Aorta (tissue), 5 donors: ENCODE results near the gene UBAP1L. TPM values are rescaled to one million over a fixed set of nuclear protein-coding genes. Genes with fewer than 3 reads are reported as not detected.
A peak's percentile ranks its signal among the peaks of the same experiment; 100 is the strongest.
"Not testable (repeated sequence)": the region's sequence is repeated elsewhere in the genome, so short reads cannot be mapped to it uniquely, and the experiment has no call there.

Source experiments
- ATAC-seq: fragments of 200-7000 bp; cut with Tn5 transposase; one replicate; pipeline ENCODE4 v1.9.1; 2022; ENCODE audit warnings: moderate library complexity; ENCODE audit not compliant: low FRiP score
- DNase-seq, 2 donors: peaks; one replicate each; pipeline ENCODE4 v3.0.0-alpha.2; 2020
- H3K27ac ChIP-seq, 2 donors: one replicate each; pipeline ENCODE4 v1.5.1; 2013; ENCODE audit warnings: low read length in 2 of 2, mild to moderate bottlenecking in 2 of 2, moderate library complexity in 2 of 2, control low read depth in 1 of 2, inconsistent platforms in 1 of 2, low read depth in 1 of 2
- H3K27me3 ChIP-seq, 2 donors: one replicate each; pipeline ENCODE4 v1.6.1; 2013; ENCODE audit warnings: control low read depth in 1 of 2, low read length in 1 of 2, mild to moderate bottlenecking in 1 of 2, moderate library complexity in 1 of 2; ENCODE audit not compliant: insufficient read depth in 2 of 2, control insufficient read depth in 1 of 2
- H3K36me3 ChIP-seq, 2 donors: one replicate each; pipeline ENCODE4 v1.6.1; 2013; ENCODE audit warnings: control low read depth in 1 of 2, low read length in 1 of 2, mild to moderate bottlenecking in 1 of 2; ENCODE audit not compliant: insufficient read depth in 2 of 2, control insufficient read depth in 1 of 2
- H3K4me1 ChIP-seq, 2 donors: one replicate each; pipeline ENCODE4 v1.6.1; 2013; ENCODE audit warnings: low read length in 2 of 2, control low read depth in 1 of 2, mild to moderate bottlenecking in 1 of 2, moderate library complexity in 1 of 2; ENCODE audit not compliant: insufficient read depth in 2 of 2, control insufficient read depth in 1 of 2
- H3K4me3 ChIP-seq, 2 donors: one replicate each; pipeline ENCODE4 v1.5.1; 2013; ENCODE audit warnings: low read length in 2 of 2, control low read depth in 1 of 2, mild to moderate bottlenecking in 1 of 2
- H3K9me3 ChIP-seq: one replicate; pipeline ENCODE4 v1.6.1; 2013; ENCODE audit warnings: mild to moderate bottlenecking, low read length; ENCODE audit not compliant: control insufficient read depth
- WGBS, 2 donors: extraction: QIAGEN DNeasy Blood & Tissue Kit; methylation state at CpG; one replicate each; pipeline ENCODE4 v1.1.7; 2013; 5-methylcytosine and 5-hydroxymethylcytosine counted together
- intact Hi-C, 2 donors: fragments of 100-400 bp; cut with DNase I; formaldehyde crosslinking; loops; one replicate each; pipeline versions ENCODE4 v1.14.2 to v1.15.0; 2022
- polyA plus RNA-seq, 2 donors: library from polyadenylated mRNA; stranded (reverse); fragments of 200-250 nt; gene quantifications; one replicate each; pipeline ENCODE4 v1.2.3, GENCODE V29; 2013
- total RNA-seq, 2 donors: library from RNA; stranded (reverse); fragmentation: NEBNext Ultra II Directional; extraction: Animal tissue kit (Norgen Biotek cat#: 25700); gene quantifications; one replicate each; pipeline ENCODE4 v1.2.1, GENCODE V29; 2021
- donor health status: healthy with polysubstance abuse.
- donor health status: Bipolar disorder and iron deficiency.
- donor health status: DM: no; HTN: no; CAD: no.
- donor health status: DM: no; HTN: no; CAD: no.
- donor health status: DM: yes; HTN: yes; CAD: no.

The UBAP1L gene
- total and polyA plus RNA-seq, 4 donors = 0.88 to 10.3 (median 7.0) TPM

DNA sequence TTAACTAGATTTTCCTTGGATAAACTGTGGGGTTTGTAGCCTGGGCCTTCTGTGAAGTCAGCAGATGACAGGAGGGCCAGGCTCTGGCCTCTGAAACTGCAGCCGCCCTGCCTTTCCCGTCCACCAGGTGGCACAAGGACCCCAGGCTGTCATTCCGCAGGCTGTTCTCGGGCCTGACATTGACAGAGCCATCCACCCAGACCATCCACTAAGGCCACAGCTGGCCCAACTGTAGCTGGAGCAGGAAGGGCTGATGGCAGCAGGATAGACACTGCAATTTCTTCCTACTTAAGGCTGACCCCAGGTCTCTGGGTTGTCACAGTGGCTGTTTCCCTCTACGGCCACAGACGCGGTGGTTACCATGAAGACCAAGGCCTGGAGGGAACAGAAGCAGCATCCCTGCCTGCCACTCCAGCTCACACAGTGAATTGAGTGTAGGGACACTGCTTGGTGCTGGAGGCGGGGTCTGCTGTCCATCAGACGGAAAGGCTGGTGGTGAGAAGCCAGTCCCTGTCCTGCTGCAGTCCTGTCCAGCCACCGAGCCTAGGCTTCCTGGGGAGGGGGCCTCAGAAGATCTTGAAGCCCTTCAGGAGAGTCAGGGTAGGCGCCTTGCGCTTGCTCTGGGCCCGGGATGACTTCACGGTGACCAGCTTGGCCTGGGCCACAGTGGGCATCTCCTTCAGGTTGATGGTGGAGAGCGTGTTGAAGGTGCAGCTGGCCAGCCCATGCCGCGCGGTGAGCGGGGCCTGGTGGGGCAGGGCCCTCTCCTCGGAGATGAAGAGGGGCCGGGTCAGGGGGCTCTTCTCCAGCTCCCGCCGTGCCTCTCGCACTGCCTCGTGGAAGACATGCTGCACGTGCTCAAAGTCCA is 60.4 kb downstream of the UBAP1L start:
- DNase-seq (peak; percentile 81 to 91), ATAC-seq (peak; percentile 82)
- H3K27ac ChIP-seq = peak overlapping the region in 1 of 2 donors; percentile 82
- H3K4me3 ChIP-seq = no peak overlapping the region
- 57 to 58% methylated on average over 26 of the region's 26 CpGs for WGBS, 2 donors
- H3K9me3 ChIP-seq = no peaks in the 10 kb centered on the region
- H3K27me3 ChIP-seq = no peaks in the 10 kb centered on the region
- intact Hi-C loops = loop anchor here (1.0 to 5.0 kb wide), 3 partner anchors 38 to 48 kb away; no protein-coding TSS in a partner anchor
- peaks cover 4 to 13% of the 10 kb centered on the region in 2 donors for H3K36me3 ChIP-seq
- H3K4me1 ChIP-seq = no peaks in the 10 kb centered on the region

DNA sequence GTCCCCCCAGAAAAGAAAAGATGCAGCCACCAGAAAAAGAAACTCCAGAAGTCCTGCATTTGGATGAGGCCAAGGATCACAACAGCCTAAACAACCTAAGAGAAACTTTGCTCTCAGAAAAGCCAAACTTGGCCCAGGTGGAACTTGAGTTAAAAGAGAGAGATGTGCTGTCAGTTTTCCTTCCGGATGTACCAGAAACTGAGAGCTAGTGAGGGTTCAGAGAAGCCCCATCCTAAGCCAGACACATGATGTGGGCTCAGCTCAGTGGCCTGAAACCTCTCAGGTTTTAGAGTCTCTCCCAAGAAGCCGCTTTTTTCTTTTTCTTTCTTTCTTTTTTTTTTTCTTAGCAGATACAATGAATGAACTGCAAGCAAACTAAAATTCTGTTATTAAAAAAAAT is 62.0 kb downstream of the UBAP1L start:
- Histone ChIP-seq H3K36me3 (peaks cover 4 to 10% of the 10 kb centered on the region in 2 donors), H3K27ac (no peak overlapping the region), H3K4me3 (no peak overlapping the region), H3K4me1 (no peaks in the 10 kb centered on the region), H3K9me3 (no peaks in the 10 kb centered on the region), H3K27me3 (no peaks in the 10 kb centered on the region)
- intact Hi-C loops = loop anchor here in 1 of 2 donors (5.0 kb wide), 1 partner anchor 49 kb away; no protein-coding TSS in a partner anchor
- no peak for DNase-seq
- 60 to 65% methylated on average over 2 of the region's 2 CpGs for WGBS, 2 donors
- ATAC-seq = no peak

DNA sequence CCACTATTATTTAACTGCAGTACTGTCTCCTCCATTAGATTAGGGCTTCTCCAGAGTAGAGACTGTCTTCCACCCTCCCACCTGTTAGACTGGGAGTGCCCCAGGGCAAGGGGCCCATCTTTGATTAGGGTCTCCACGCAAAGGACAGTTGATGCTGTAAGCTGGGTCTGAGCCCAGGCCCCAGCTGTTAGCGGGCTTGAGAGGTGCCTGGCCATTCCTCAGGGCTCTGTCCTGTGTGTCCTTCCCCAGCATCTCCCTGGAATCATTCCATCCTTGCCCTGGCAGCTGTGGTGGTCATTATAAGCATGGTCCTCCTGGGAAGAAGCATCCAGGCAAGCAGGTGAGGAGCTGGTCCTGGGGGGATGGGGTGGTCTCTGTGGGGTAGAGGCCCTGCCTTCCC is 63.7 kb downstream of the UBAP1L start:
- no peaks in the 10 kb centered on the region for H3K4me1 ChIP-seq
- peaks cover 4 to 7% of the 10 kb centered on the region in 2 donors for H3K36me3 ChIP-seq
- intact Hi-C loops = loop anchor here in 1 of 2 donors (5.0 kb wide), 1 partner anchor 51 kb away; no protein-coding TSS in a partner anchor
- no peaks in the 10 kb centered on the region for H3K27me3 ChIP-seq
- WGBS, 2 donors = 22 to 24% methylated on average over 2 of the region's 2 CpGs
- no peak overlapping the region for H3K4me3 ChIP-seq
- H3K9me3 ChIP-seq = no peaks in the 10 kb centered on the region
- ATAC-seq = no peak
- H3K27ac ChIP-seq = no peak overlapping the region
- DNase-seq = no peak

DNA sequence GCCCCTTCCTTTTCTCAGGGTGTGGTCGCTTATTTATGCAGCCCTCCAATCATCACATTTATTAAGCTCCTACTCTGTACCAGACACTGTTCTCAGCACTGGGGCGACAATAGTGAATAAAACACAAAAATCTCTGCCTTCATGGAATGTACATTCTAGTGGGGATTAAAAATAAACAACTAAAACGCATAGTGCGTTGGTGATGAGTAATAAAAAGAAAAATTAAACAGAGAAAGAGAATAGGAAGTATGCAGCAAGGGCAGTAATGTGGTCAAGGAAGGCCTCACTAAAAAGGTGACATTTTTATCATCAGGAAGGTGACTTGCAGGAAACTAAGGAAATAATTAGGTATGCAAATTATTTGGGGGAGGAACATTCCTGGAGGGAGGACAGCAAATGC is 64.7 kb downstream of the UBAP1L start:
- intact Hi-C loops = loop anchor here in 1 of 2 donors (5.0 kb wide), 1 partner anchor 52 kb away; no protein-coding TSS in a partner anchor
- Histone ChIP-seq H3K27ac (no peak overlapping the region), H3K9me3 (no peaks in the 10 kb centered on the region), H3K4me3 (no peak overlapping the region), H3K4me1 (no peaks in the 10 kb centered on the region), H3K27me3 (no peaks in the 10 kb centered on the region), H3K36me3 (peaks cover 4 to 7% of the 10 kb centered on the region in 2 donors)
- ATAC-seq (no peak), DNase-seq (no peak)
- WGBS, 2 donors = 60 to 62% methylated on average over 4 of the region's 4 CpGs

DNA sequence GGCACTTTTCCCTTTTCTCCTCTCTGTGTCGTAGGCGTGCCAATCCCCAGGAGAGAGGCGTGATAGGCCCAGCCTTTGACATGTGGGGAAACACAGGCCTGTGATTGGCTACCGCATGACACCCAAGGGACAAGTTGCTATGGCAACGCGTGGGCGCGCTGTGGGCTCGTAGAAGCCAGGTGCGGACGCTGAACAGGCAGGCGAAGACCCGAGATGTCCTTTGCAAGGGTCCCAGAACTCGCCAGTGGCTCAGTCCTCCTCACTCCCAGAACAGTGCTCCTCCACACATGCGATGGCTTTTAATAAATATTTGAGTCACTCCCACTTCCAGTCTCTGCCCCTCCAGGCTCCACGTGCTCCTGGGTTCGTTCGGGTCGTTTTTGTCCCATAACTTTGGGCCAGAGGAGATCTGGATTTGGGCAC is 65.6 kb downstream of the UBAP1L start:
- ATAC-seq (peak; percentile 89), DNase-seq (peak; percentile 93 to 94)
- WGBS, 2 donors = 8 to 19% methylated on average over 19 of the region's 19 CpGs
- no peak overlapping the region for H3K4me3 ChIP-seq
- H3K36me3 ChIP-seq = peaks cover 4 to 7% of the 10 kb centered on the region in 2 donors
- no peak overlapping the region for H3K27ac ChIP-seq
- intact Hi-C loops = no loop called here
- H3K9me3 ChIP-seq = no peaks in the 10 kb centered on the region
- no peaks in the 10 kb centered on the region for H3K4me1 ChIP-seq
- H3K27me3 ChIP-seq = no peaks in the 10 kb centered on the region

DNA sequence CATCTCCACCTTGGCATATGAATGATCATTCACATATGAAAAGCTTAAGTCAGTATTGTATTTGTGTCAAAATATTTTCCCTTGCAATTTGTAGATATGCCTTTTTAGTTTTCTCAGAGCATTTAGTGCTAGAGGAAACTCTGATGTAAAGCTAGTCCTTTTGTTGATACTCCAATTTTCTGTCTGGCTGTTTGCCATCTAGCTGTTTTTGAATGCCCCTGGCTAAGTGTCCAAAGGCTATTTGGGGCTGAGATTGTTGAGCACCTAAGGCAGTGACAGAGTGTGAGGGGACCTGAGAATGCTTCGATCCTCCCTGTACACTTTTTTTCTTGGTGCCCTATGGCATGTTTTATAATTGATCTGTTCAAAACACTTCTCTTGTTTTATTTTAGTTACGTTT is 66.8 kb downstream of the UBAP1L start:
- Histone ChIP-seq H3K36me3 (peaks cover 0 to 2% of the 10 kb centered on the region in 2 donors), H3K9me3 (no peaks in the 10 kb centered on the region), H3K4me1 (no peaks in the 10 kb centered on the region), H3K27me3 (no peaks in the 10 kb centered on the region), H3K27ac (no peak overlapping the region), H3K4me3 (no peak overlapping the region)
- DNase-seq = no peak
- no peak for ATAC-seq
- 24 to 28% methylated on average over 2 of the region's 2 CpGs for WGBS, 2 donors
- intact Hi-C loops = no loop called here

DNA sequence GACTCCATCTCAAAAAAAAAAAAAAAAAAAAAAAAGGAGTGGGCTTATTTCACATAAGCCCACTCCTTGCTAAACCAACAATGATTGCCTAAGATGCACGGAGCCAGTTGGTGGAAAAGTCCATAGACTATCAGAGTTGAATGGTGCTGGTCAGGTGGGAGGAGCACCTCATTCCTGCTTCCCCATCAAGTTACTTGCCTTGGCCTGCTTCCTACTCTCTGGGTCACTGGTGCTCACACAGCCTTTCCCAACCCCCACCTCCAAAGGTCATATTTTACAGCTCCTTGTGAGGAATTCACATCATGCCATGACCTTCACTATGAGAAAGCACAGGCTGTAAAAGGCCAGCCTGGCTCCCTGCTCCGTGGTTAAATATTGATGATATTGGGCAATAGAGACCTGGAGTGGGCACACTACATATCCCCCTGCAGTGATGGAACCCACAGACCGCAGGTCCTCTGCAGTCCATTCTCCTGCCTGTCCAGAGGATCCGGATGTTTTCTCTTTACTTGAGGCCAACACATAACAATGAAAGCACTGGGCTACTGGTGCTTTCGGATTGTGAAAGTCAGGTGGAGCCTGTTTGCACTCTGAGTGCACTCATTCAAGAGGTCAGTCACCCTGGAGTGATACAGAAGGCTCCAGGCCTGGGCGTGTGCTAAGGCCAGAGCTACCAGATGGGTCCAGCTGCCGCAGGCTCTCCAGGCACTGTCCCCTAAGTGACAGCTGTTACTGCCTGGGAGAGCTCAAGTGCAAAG is 70.1 kb downstream of the UBAP1L start, which contains the start of gene SLC51B:
Gene SLC51B, plus strand, starts transcription at position 664 of the 758 bp plus-strand sequence. CDS start 4,618 bp downstream, outside the sequence.
- no peaks in the 10 kb centered on the region for H3K9me3 ChIP-seq
- intact Hi-C loops = no loop called here
- DNase-seq (no peak), ATAC-seq (no peak)
- H3K27me3 ChIP-seq = no peaks in the 10 kb centered on the region
- no peaks in the 10 kb centered on the region for H3K4me1 ChIP-seq
- H3K36me3 ChIP-seq = no peaks in the 10 kb centered on the region
- H3K4me3 ChIP-seq = no peak within 1 kb of the TSS
- WGBS, 2 donors = 84 to 88% methylated on average over 7 of the region's 7 CpGs
- no peak within 1 kb of the TSS for H3K27ac ChIP-seq

DNA sequence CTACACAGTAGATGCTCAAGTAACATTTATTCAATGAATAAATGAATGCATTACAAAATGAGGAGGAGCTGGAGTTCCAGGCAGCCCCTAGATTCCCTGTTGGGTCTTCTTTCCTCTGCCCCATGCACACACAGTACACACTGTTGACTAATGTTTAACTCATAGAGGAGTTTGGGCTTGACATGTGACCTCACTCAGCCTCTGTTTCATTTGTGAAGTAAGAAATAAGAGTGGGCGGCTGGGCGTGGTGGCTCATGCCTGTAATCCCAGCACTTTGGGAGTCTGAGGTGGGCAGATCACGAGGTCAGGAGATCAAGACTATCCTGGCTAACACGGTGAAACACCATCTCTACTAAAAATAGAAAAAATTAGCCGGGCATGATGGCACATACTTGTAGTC is 70.8 kb downstream of the UBAP1L start:
- intact Hi-C loops = not testable (repeated sequence)

More for the DNA sequence above, 70.8 kb downstream of the UBAP1L start:
- whole genome bisulfite sequencing, 2 donors = 71 to 73% methylated on average over 5 of the region's 5 CpGs
- DNase-seq, ATAC-seq, H3K27me3 ChIP-seq, H3K4me1 ChIP-seq, H3K27ac ChIP-seq, H3K4me3 ChIP-seq, H3K36me3 ChIP-seq, H3K9me3 ChIP-seq: not testable (repeated sequence)
